ENCODE results near the gene TMUB2.
A peak's percentile ranks its signal among the peaks of the same experiment; 100 is the strongest.

The TMUB2 gene

DNA sequence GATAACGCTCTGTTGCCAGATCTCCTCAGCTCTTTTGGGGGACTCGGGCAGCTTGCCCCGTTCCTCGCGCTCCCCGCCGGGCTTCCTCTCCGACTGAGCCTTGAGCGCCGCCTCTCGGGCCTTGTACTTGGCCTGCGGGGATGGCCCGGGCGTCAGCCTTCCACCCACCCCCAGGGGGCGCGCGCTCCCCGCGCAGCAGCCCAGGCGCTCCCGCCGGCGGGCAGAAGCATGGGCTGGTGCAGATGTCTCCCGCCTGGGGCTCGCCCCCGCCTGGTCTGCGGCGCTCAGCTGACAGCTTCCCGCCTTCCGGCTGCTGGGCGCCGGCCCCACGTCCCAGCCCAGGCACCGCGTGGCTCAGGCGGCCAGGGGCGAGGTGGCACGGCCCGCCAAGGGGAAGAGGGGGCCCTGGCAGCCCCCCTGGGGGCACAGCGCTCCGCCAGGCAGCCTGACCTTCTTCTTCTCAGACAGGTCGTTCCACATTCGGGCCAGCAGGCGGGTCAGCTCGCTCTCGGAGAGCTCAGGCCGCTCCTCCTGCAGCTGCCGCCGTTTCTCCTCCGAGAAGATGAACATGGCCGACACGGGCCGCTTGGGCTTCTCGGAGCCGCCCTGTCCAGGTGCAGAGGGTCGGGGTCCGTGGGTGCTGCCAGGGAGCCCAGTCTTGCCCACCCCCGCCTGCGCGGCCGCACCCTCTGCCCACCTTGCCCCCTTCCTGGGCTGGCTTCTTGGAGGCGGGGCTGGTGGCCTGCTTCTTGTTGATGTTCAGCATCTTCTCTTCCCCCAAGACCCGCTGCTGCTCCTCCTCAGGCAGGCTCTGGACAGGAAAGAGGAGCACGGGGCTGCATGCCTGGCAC, 23.8 kb downstream of the TMUB2 start:
- H3K36me3 ChIP-seq (ENCODE audit: insufficient read depth, low read length): peaks cover 74% of the 10 kb centered on the region
- H2AFZ ChIP-seq (ENCODE audit: low read length): no peak overlapping the region
- H4K20me1 ChIP-seq (ENCODE audit: insufficient read depth, low read length): no peaks in the 10 kb centered on the region

DNA sequence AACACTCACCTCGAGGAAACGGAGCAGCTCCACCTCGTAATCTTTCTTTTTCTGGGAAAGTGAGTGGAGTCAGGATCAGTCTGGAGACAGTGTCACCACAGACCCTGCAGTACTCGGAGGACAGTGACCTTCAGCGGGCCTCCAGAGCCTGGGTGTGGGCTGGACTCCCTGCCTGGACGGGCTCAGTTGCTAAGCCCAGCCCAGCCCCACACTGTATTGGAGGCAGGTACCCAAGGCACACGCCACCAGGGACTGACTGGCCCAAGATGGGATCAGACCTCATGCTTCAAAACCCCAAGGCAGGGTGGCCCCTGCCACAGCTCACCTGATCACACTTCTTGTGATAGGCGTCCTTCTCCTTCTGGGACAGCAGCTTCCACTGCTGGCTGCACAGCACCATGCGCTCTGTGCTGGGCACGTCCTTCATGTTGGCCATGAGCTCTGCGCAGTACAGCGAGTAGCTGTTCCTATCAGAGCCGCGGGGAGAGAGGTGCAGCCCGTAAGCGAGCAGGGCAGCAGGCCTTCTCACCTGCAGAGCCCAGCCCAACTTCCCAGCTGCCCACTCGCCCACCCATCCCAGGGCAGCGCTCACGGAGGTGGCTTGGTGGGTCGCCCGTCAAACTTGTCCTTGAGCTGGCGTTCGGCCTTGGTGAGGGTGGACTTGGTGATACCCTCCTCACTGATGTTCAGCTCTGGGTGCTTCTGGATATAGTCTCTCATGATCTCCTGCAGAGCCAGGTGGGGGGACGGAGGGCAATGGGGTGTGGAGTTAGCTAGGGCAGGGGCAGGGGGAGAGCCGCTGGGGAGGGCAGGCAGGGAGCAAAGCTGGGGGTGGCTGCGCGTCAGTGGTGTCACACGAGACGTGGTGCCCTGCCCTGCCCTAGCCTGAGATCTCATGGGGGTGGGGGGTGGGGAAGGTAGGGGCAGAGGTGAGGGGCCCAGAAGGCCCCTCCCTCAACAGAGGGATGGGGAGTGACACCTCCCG, 24.8 kb downstream of the TMUB2 start:
- peak overlapping the region; percentile 46 for H3K4me3 ChIP-seq (ENCODE audit: low read depth, low read length, poor library complexity, severe bottlenecking)
- H3K27ac ChIP-seq (ENCODE audit: low read depth, low read length, poor library complexity, severe bottlenecking): peak overlapping the region; percentile 74
- no peaks in the 10 kb centered on the region for H3F3A ChIP-seq (ENCODE audit: insufficient read depth, low read length)
- H3K36me3 ChIP-seq (ENCODE audit: insufficient read depth, low read length): peaks cover 83% of the 10 kb centered on the region
- H2AFZ ChIP-seq (ENCODE audit: low read length): no peak overlapping the region
- no peaks in the 10 kb centered on the region for H4K20me1 ChIP-seq (ENCODE audit: insufficient read depth, low read length)
- H3K4me1 ChIP-seq (ENCODE audit: insufficient read depth, low read length, severe bottlenecking): peaks cover 46% of the 10 kb centered on the region
- H3K9ac ChIP-seq (ENCODE audit: low read length): peak overlapping the region; percentile 72
- no peaks in the 10 kb centered on the region for H3K9me2 ChIP-seq (ENCODE audit: low read depth, low read length)
- no peaks in the 10 kb centered on the region for H3K9me3 ChIP-seq (ENCODE audit: low read length)
- TF ChIP-seq EZH2 (IDR thresholded peaks at IDR 0.05; ENCODE audit: borderline replicate concordance, low read length): no peak
- TF ChIP-seq, protein P1, sequence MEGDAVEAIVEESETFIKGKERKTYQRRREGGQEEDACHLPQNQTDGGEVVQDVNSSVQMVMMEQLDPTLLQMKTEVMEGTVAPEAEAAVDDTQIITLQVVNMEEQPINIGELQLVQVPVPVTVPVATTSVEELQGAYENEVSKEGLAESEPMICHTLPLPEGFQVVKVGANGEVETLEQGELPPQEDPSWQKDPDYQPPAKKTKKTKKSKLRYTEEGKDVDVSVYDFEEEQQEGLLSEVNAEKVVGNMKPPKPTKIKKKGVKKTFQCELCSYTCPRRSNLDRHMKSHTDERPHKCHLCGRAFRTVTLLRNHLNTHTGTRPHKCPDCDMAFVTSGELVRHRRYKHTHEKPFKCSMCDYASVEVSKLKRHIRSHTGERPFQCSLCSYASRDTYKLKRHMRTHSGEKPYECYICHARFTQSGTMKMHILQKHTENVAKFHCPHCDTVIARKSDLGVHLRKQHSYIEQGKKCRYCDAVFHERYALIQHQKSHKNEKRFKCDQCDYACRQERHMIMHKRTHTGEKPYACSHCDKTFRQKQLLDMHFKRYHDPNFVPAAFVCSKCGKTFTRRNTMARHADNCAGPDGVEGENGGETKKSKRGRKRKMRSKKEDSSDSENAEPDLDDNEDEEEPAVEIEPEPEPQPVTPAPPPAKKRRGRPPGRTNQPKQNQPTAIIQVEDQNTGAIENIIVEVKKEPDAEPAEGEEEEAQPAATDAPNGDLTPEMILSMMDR (IDR thresholded peaks at IDR 0.05; ENCODE audit: low read length): no peak
- H3K79me2 ChIP-seq (ENCODE audit: insufficient read depth, low read length): peaks cover 2% of the 10 kb centered on the region
- peak overlapping the region; percentile 65 for H3K4me2 ChIP-seq (ENCODE audit: low read length)
- H3K27me3 ChIP-seq (ENCODE audit: insufficient read depth, low read length): no peaks in the 10 kb centered on the region

More for the DNA sequence above, 23.8 kb downstream of the TMUB2 start:
- Histone ChIP-seq H3K27ac (ENCODE audit: low read depth, low read length, poor library complexity, severe bottlenecking) (peak overlapping the region; percentile 74), H3K4me3 (ENCODE audit: low read depth, low read length, poor library complexity, severe bottlenecking) (peak overlapping the region; percentile 46), H3F3A (ENCODE audit: insufficient read depth, low read length) (no peaks in the 10 kb centered on the region), H3K27me3 (ENCODE audit: insufficient read depth, low read length) (no peaks in the 10 kb centered on the region), H3K4me2 (ENCODE audit: low read length) (peak overlapping the region; percentile 68), H3K4me1 (ENCODE audit: insufficient read depth, low read length, severe bottlenecking) (peaks cover 36% of the 10 kb centered on the region), H3K9me3 (ENCODE audit: low read length) (no peaks in the 10 kb centered on the region), H3K9me2 (ENCODE audit: low read depth, low read length) (no peaks in the 10 kb centered on the region), H3K79me2 (ENCODE audit: insufficient read depth, low read length) (no peaks in the 10 kb centered on the region), H3K9ac (ENCODE audit: low read length) (peak overlapping the region; percentile 72)
- TF ChIP-seq, protein P1 (IDR thresholded peaks at IDR 0.05; ENCODE audit: low read length): peak; percentile 97
- TF ChIP-seq EZH2 (IDR thresholded peaks at IDR 0.05; ENCODE audit: borderline replicate concordance, low read length): no peak

DNA sequence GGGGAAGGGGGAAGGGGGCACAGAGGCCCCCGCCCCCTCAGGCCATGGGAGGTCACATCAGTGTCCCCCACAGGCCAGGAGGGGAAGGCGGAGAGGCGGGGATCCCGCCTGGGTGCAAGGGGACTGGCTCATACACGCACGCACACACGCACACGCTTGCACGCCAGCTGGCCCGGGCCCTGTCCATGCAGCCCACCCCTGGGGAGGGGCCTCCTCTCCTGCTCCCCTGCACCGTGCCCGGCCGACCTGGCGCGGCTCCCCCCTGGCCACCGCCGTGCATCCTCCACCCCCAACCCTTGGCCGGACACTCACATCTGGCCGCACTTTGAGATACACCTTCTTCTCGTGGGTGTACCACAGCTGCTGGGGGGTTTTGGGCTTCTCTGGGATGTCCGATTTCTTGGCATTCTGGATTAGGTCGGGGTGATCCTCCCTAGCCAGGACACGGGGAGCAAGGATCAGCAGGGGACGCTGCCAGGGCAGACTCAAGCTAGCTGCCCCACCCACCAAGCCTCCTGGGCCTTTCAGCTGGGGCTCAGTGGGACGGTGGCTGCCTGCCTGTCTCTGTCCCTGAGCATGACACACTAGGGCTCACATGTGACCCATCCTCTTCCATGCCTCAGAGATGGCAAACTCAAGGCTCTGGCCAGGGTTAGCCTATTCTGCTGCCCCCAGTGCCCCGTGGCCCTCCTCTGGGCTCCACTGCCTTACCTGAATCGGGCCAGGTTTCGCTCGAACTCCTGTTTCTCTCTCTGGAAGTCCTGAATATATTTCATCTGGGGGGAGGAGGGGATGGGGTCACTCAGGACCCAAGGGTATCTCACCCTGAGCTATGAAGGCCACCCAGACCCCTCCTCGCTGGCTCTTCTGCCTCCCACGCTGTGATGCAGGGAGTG, 26.0 kb downstream of the TMUB2 start:
- peaks cover 13% of the 10 kb centered on the region for H3K79me2 ChIP-seq (ENCODE audit: insufficient read depth, low read length)
- H4K20me1 ChIP-seq (ENCODE audit: insufficient read depth, low read length): no peaks in the 10 kb centered on the region
- H3K4me3 ChIP-seq (ENCODE audit: low read depth, low read length, poor library complexity, severe bottlenecking): no peak overlapping the region
- no peaks in the 10 kb centered on the region for H3K9me3 ChIP-seq (ENCODE audit: low read length)
- H3K9ac ChIP-seq (ENCODE audit: low read length): no peak overlapping the region
- H3K9me2 ChIP-seq (ENCODE audit: low read depth, low read length): no peaks in the 10 kb centered on the region
- H3F3A ChIP-seq (ENCODE audit: insufficient read depth, low read length): no peaks in the 10 kb centered on the region
- H3K4me1 ChIP-seq (ENCODE audit: insufficient read depth, low read length, severe bottlenecking): peaks cover 58% of the 10 kb centered on the region
- H3K27me3 ChIP-seq (ENCODE audit: insufficient read depth, low read length): no peaks in the 10 kb centered on the region
- peak overlapping the region; percentile 21 for H3K27ac ChIP-seq (ENCODE audit: low read depth, low read length, poor library complexity, severe bottlenecking)
- H3K36me3 ChIP-seq (ENCODE audit: insufficient read depth, low read length): peaks cover 81% of the 10 kb centered on the region
- no peak overlapping the region for H3K4me2 ChIP-seq (ENCODE audit: low read length)
- TF ChIP-seq EZH2 (IDR thresholded peaks at IDR 0.05; ENCODE audit: borderline replicate concordance, low read length): no peak
- TF ChIP-seq, protein P1 (IDR thresholded peaks at IDR 0.05; ENCODE audit: low read length): no peak
- H2AFZ ChIP-seq (ENCODE audit: low read length): no peak overlapping the region

Measured in OCI-LY1 (cell line).